WERI-Rb-1 (cell line): ENCODE measurements around the gene NHLRC2.

Experiments
- DNase-seq: peaks from one replicate; pipeline ENCODE4 v3.0.0-alpha.2; 2020
- H3K27ac ChIP-seq: fragments of 250-450 bp; sonication (Bioruptor Pico); 2 replicates; pipeline ENCODE4 v1.5.1; 2020; ENCODE audit warnings: mild to moderate bottlenecking, moderate library complexity
- H3K27me3 ChIP-seq: fragments of 250-450 bp; sonication (Bioruptor Pico); 2 replicates; pipeline ENCODE4 v1.5.1; 2021; ENCODE audit warnings: mild to moderate bottlenecking, low read depth, moderate library complexity; ENCODE audit not compliant: insufficient read depth, severe bottlenecking
- H3K36me3 ChIP-seq: fragments of 250-450 bp; sonication (Bioruptor Pico); 2 replicates; pipeline ENCODE4 v1.5.1; 2020; ENCODE audit warnings: mild to moderate bottlenecking, moderate library complexity
- H3K4me3 ChIP-seq: 2 replicates; pipeline ENCODE4 v1.5.1; 2011; ENCODE audit warnings: low read depth, mild to moderate bottlenecking, control low read depth, low read length
- H3K9me3 ChIP-seq: fragments of 250-450 bp; sonication (Bioruptor Pico); 2 replicates; pipeline ENCODE4 v1.5.1; 2021; ENCODE audit warnings: mild to moderate bottlenecking, moderate library complexity; ENCODE audit not compliant: severe bottlenecking
- TF ChIP-seq, protein P1 (sequence below): IDR thresholded peaks from 2 replicates; pipeline ENCODE4 v1.5.1; 2011; ENCODE audit warnings: low read depth, mild to moderate bottlenecking, control low read depth, inconsistent platforms, low read length

NHLRC2 gene

DNA sequence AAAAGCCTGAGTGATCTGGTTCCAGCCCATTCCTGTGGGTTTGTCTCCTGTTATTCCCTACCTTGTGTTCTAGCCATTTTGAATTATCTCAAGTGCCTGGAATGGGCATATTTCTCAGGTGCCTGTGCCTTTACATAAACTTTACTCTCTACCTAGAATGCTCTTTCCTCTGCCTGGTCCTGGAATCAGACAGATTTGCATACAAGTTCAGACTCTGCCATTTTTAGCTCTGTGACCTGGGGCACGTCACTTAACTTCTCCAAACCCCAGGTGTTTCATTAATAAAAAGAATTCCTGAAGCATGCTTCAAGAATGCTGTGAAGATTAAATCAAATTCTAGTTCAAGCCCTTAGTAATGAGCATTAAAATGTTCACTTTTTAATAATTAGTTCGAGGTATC lies 8.4 kb upstream of the NHLRC2 start:
- TF ChIP-seq, protein P1, sequence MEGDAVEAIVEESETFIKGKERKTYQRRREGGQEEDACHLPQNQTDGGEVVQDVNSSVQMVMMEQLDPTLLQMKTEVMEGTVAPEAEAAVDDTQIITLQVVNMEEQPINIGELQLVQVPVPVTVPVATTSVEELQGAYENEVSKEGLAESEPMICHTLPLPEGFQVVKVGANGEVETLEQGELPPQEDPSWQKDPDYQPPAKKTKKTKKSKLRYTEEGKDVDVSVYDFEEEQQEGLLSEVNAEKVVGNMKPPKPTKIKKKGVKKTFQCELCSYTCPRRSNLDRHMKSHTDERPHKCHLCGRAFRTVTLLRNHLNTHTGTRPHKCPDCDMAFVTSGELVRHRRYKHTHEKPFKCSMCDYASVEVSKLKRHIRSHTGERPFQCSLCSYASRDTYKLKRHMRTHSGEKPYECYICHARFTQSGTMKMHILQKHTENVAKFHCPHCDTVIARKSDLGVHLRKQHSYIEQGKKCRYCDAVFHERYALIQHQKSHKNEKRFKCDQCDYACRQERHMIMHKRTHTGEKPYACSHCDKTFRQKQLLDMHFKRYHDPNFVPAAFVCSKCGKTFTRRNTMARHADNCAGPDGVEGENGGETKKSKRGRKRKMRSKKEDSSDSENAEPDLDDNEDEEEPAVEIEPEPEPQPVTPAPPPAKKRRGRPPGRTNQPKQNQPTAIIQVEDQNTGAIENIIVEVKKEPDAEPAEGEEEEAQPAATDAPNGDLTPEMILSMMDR: no peak
- Histone ChIP-seq H3K9me3 (no peaks in the 10 kb centered on the region), H3K27ac (no peak overlapping the region), H3K4me3 (no peak overlapping the region), H3K36me3 (peaks cover 37% of the 10 kb centered on the region), H3K27me3 (no peaks in the 10 kb centered on the region)
- DNase-seq: no peak

- TF ChIP-seq, protein P1: no peak
- H3K9me3 ChIP-seq: no peaks in the 10 kb centered on the region
- H3K36me3 ChIP-seq: peaks cover 30% of the 10 kb centered on the region
- DNase-seq: no peak
- no peak overlapping the region for H3K27ac ChIP-seq
- H3K4me3 ChIP-seq: no peak overlapping the region
- no peaks in the 10 kb centered on the region for H3K27me3 ChIP-seq
Measured at GRCh38 chr10:113849140-113849803, 5.2 kb upstream of the NHLRC2 start.

DNA sequence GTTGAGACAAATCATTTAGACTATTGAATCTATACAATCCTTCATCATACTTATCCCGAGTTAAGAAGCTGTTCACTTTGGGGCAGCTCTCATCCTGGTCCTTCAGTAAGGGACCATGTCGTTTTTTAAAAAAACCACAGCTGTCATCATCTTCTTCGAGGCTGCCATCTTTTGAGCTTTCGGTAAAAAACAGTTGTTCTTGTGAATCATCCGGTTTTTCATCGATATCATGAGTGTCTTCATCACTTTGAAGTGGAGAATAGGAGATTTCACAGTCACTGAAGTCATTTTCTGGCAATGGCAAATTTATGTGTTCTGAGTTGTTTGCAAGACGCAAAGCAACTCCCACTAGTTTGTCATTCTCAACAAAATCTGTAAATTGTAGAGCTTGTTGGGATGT lies 4.5 kb upstream of the NHLRC2 start:
- no peaks in the 10 kb centered on the region for H3K27me3 ChIP-seq
- no peaks in the 10 kb centered on the region for H3K9me3 ChIP-seq
- peaks cover 32% of the 10 kb centered on the region for H3K36me3 ChIP-seq
- H3K27ac ChIP-seq: no peak overlapping the region
- H3K4me3 ChIP-seq: no peak overlapping the region
- TF ChIP-seq, protein P1: no peak
- no peak for DNase-seq

DNA sequence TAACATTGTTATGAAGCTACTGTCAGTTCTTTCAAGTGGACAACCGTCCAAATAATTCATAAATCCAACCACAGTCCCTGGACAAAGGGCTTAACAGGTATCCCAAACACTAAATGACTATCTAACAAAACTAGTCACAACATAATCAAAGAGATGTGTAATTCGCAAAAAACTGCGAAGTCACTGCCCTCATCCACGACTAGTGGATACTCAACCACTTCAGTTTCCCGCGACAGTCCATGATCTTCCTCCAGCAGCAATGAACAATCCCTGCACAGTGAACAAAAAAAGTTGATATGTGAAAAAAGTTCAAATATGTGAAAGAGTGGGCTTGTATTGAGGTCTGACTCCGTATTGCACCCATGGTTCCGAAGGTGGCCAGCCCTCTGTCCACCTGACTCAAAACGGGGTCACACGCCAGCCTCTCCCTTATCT lies 866 bp upstream of the NHLRC2 start:
- H3K36me3 ChIP-seq: peaks cover 25% of the 10 kb centered on the region
- peak overlapping the region; percentile 87 for H3K4me3 ChIP-seq
- TF ChIP-seq, protein P1: no peak
- no peak for DNase-seq
- H3K27me3 ChIP-seq: no peaks in the 10 kb centered on the region
- peak overlapping the region; percentile 98 for H3K27ac ChIP-seq
- H3K9me3 ChIP-seq: no peaks in the 10 kb centered on the region

GRCh38 chr10:113854761-113855588 lies 514 bp downstream of the NHLRC2 start:
- TF ChIP-seq, protein P1: 0 out of 2 replicates have a peak, but pooled peaks have one; percentile 6
- Histone ChIP-seq H3K27me3 (no peaks in the 10 kb centered on the region), H3K27ac (peak overlapping the region; percentile 98), H3K9me3 (no peaks in the 10 kb centered on the region), H3K4me3 (peak overlapping the region; percentile 87), H3K36me3 (peaks cover 31% of the 10 kb centered on the region)
- DNase-seq: peak; percentile 56
